ENCODE results near the gene NCAM2.

The NCAM2 gene

GRCh38 chr21:21309510-21309909 is 311.3 kb downstream of the NCAM2 start:
- H3K4me3 Mint-ChIP-seq, result no peak overlapping the region
- ATAC-seq (no peak), DNase-seq (no peak)
- H3K27me3 Mint-ChIP-seq, result no peaks in the 10 kb centered on the region
- H3K4me1 Mint-ChIP-seq, result no peaks in the 10 kb centered on the region
- H3K27ac Mint-ChIP-seq, result no peak overlapping the region
- peaks cover 0 to 13% of the 10 kb centered on the region in 2 donors for H3K9me3 Mint-ChIP-seq

GRCh38 chr21:21324297-21324696 is 326.1 kb downstream of the NCAM2 start:
- Mint-ChIP-seq H3K4me1 (no peaks in the 10 kb centered on the region), H3K4me3 (no peak overlapping the region), H3K27ac (no peak overlapping the region), H3K9me3 (no peaks in the 10 kb centered on the region), H3K27me3 (no peaks in the 10 kb centered on the region)
- no peak for ATAC-seq
- DNase-seq, result no peak

GRCh38 chr21:21332492-21332891 is 334.3 kb downstream of the NCAM2 start:
- no peaks in the 10 kb centered on the region for H3K9me3 Mint-ChIP-seq
- DNase-seq (no peak), ATAC-seq (no peak)
- no peaks in the 10 kb centered on the region for H3K4me1 Mint-ChIP-seq
- no peak overlapping the region for H3K4me3 Mint-ChIP-seq
- H3K27ac Mint-ChIP-seq, result no peak overlapping the region
- H3K27me3 Mint-ChIP-seq, result no peaks in the 10 kb centered on the region

DNA sequence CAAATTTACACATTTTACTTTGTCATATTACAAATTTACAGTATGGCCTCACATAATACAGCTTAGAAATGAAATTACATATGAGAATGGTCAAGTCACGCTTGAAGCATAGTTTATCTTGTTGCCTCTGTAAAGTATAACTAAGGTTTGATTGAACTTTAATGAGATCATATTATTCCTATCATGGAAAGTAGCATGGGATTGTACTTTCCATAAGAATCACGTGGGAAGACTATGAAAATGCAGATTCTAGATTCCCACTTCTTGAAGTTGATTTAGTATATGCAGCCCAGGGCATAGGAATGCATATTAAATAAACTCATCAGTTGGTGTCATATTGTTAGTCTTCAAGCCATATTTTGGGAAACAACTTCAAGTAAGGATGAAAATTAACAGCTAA is 342.8 kb downstream of the NCAM2 start:
- Mint-ChIP-seq H3K9me3 (peaks cover 13% of the 10 kb centered on the region in 2 donors), H3K4me3 (no peak overlapping the region), H3K27me3 (no peaks in the 10 kb centered on the region), H3K27ac (no peak overlapping the region), H3K4me1 (no peaks in the 10 kb centered on the region)
- no peak for ATAC-seq
- no peak for DNase-seq

DNA sequence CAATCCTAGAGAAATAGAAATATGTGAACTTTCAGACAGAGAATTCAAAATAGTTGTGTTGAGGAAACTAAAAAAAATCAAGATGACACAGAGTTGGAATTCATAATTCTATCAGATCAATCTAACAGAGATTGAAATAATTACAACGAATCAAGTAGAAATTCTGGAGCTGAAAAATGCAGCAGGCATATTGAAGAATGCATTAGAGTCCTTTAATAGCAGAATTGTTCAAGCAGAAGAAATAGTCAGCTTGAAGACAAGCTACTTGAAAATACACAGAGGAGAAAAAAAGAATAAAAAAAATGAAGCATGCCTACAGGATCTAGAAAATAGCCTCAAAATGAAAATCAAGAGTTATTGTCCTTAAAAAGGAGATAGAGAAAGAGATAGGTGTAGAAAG is 347.1 kb downstream of the NCAM2 start:
- ATAC-seq (no peak), DNase-seq (no peak)
- Mint-ChIP-seq H3K4me1 (no peaks in the 10 kb centered on the region), H3K9me3 (peaks cover 30% of the 10 kb centered on the region in 2 donors), H3K27me3 (no peaks in the 10 kb centered on the region), H3K27ac (no peak overlapping the region), H3K4me3 (no peak overlapping the region)

DNA sequence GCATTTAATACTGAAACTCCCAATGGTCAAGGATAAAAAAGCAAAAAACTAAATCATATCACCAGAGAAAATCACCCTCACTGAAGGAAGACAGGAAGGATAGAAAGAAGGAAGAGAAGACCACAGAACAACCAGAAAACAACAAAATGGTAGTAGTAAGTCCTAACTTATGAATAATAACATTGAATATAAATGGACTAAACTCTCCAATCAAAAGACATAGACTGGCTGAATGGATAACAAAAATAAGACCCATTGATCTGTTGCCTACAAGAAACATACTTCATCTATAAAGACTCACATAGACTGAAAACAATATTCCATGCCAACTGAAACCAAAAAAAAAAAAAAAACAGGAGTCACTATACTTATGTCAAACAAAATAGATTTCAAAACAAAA is 347.7 kb downstream of the NCAM2 start:
- Mint-ChIP-seq H3K27me3 (no peaks in the 10 kb centered on the region), H3K9me3 (peaks cover 30% of the 10 kb centered on the region in 2 donors), H3K27ac (no peak overlapping the region), H3K4me1 (no peaks in the 10 kb centered on the region), H3K4me3 (no peak overlapping the region)
- ATAC-seq (no peak), DNase-seq (no peak)

GRCh38 chr21:21366277-21366676 is 368.1 kb downstream of the NCAM2 start:
- H3K9me3 Mint-ChIP-seq, result peaks cover 0 to 14% of the 10 kb centered on the region in 2 donors
- no peak for DNase-seq
- no peak overlapping the region for H3K27ac Mint-ChIP-seq
- no peak overlapping the region for H3K4me3 Mint-ChIP-seq
- H3K4me1 Mint-ChIP-seq, result no peaks in the 10 kb centered on the region
- no peak for ATAC-seq
- H3K27me3 Mint-ChIP-seq, result no peaks in the 10 kb centered on the region

DNA sequence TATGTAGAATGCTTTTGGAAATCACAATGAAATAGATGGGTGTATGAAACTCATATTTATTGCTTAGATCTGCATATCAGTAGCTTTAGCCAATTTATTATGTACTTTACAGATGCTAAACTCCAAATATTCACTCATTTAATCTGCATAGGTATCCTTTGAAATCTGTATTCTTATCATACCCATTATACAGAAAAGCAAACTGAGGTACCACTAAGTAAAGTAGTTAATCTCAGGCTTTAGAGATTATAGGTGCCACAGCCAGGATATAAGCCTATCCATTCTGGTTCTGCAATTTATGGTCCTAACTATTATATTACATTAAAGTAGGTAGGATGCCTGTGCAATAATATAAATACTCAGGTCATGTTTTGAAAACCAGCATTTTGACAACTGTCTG is 369.4 kb downstream of the NCAM2 start:
- H3K27me3 Mint-ChIP-seq, result no peaks in the 10 kb centered on the region
- H3K4me3 Mint-ChIP-seq, result no peak overlapping the region
- DNase-seq (no peak), ATAC-seq (no peak)
- no peaks in the 10 kb centered on the region for H3K4me1 Mint-ChIP-seq
- H3K27ac Mint-ChIP-seq, result no peak overlapping the region
- peaks cover 0 to 11% of the 10 kb centered on the region in 2 donors for H3K9me3 Mint-ChIP-seq

DNA sequence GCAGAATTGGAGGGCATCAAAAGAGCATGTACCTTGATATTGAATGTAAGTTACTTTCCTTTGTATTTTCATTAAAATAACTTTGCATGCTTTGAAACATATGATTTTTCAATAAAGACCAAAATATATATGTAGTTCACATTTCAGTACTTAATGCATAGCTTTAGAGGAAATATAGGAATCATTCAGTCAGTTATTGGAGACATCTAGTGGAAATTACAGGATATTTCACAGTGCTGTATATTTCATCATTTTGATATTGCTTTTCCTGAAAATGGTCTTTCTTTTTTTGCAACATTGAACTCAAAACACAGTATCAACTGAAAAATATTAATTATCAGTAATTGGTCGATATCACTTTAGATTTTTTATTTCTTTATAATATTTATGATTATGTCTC is 375.8 kb downstream of the NCAM2 start:
- no peak overlapping the region for H3K4me3 Mint-ChIP-seq
- H3K9me3 Mint-ChIP-seq, result peaks cover 0 to 1% of the 10 kb centered on the region in 2 donors
- DNase-seq, result no peak
- no peaks in the 10 kb centered on the region for H3K4me1 Mint-ChIP-seq
- H3K27ac Mint-ChIP-seq, result no peak overlapping the region
- ATAC-seq, result no peak
- no peaks in the 10 kb centered on the region for H3K27me3 Mint-ChIP-seq

DNA sequence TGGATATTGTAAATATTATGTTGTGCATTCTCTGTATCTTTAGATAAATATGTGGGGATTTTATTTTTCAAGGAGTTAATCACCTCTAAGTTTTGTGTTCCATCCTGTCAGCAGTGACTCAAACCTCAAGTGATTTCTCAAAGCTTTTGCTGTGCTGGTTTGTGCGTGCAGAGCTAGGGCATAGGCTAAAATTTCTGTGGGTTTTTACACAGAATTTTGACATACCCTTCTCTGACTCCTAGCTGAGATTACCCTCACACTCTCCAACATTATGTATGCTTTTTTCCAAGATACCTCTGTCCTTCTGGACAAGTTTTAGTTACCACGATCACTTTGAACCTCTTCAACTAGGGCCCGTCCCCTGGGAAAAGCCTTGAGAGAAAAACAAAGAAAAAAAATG is 384.9 kb downstream of the NCAM2 start:
- no peak for ATAC-seq
- Mint-ChIP-seq H3K27ac (no peak overlapping the region), H3K4me1 (no peaks in the 10 kb centered on the region), H3K9me3 (peaks cover 6% of the 10 kb centered on the region in 2 donors), H3K4me3 (no peak overlapping the region), H3K27me3 (no peaks in the 10 kb centered on the region)
- no peak for DNase-seq

- Mint-ChIP-seq H3K4me1 (no peaks in the 10 kb centered on the region), H3K4me3 (no peak overlapping the region), H3K27ac (no peak overlapping the region), H3K27me3 (no peaks in the 10 kb centered on the region), H3K9me3 (peaks cover 6 to 19% of the 10 kb centered on the region in 2 donors)
- DNase-seq (no peak), ATAC-seq (no peak)
Observed at GRCh38 chr21:21384977-21385376, 386.8 kb downstream of the NCAM2 start.

DNA sequence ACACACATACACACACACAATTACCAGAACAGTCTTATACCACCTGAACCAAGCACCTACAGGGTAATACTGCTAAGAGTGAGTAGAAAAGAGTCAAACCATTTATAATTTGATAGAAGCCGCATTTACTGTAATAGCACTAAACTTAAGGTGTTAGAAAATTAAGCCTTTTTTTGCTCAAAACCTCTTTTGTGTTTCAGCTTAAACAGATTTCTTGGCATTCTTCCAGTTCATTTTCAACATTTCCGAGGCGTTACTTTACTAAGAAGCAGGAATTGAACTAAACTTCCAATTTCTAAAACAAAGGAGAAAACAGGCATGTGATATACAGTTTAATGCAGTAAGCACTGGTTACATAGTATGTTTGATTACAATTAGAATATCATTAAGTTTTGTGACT is 387.2 kb downstream of the NCAM2 start:
- H3K27me3 Mint-ChIP-seq, result no peaks in the 10 kb centered on the region
- DNase-seq, result no peak
- ATAC-seq, result no peak
- no peak overlapping the region for H3K27ac Mint-ChIP-seq
- H3K4me3 Mint-ChIP-seq, result no peak overlapping the region
- no peaks in the 10 kb centered on the region for H3K4me1 Mint-ChIP-seq
- H3K9me3 Mint-ChIP-seq, result peaks cover 6 to 19% of the 10 kb centered on the region in 2 donors

- H3K4me1 Mint-ChIP-seq, result no peaks in the 10 kb centered on the region
- DNase-seq (no peak), ATAC-seq (no peak)
- H3K27ac Mint-ChIP-seq, result no peak overlapping the region
- H3K9me3 Mint-ChIP-seq, result peaks cover 0 to 19% of the 10 kb centered on the region in 2 donors
- H3K27me3 Mint-ChIP-seq, result no peaks in the 10 kb centered on the region
- no peak overlapping the region for H3K4me3 Mint-ChIP-seq
Observed at GRCh38 chr21:21387916-21388315, 389.7 kb downstream of the NCAM2 start.

DNA sequence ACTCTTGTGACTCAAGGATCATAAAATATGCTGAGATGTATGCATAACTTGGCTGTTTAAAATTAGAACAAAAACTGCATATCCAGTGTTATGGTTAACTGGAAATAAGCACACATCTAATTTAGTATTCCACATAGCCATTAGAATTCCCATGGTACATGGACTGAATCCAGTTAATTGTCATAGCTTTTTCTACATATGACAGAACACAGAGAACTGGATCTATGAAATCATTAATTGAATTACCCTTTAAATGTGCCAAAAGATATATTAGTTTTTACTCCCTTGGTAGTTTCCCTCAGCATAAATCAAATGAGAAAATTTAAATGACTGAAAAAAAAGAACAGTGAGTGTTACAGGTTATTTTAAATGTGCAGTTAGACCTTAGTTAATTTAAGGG is 395.9 kb downstream of the NCAM2 start:
- DNase-seq (no peak), ATAC-seq (no peak)
- Mint-ChIP-seq H3K27me3 (no peaks in the 10 kb centered on the region), H3K9me3 (peaks cover 0 to 22% of the 10 kb centered on the region in 2 donors), H3K27ac (no peak overlapping the region), H3K4me3 (no peak overlapping the region), H3K4me1 (no peaks in the 10 kb centered on the region)

GRCh38 chr21:21396424-21396823 is 398.2 kb downstream of the NCAM2 start:
- DNase-seq, result no peak
- Mint-ChIP-seq H3K4me3 (no peak overlapping the region), H3K9me3 (peaks cover 0 to 14% of the 10 kb centered on the region in 2 donors), H3K27me3 (no peaks in the 10 kb centered on the region), H3K27ac (no peak overlapping the region), H3K4me1 (no peaks in the 10 kb centered on the region)
- ATAC-seq, result no peak

DNA sequence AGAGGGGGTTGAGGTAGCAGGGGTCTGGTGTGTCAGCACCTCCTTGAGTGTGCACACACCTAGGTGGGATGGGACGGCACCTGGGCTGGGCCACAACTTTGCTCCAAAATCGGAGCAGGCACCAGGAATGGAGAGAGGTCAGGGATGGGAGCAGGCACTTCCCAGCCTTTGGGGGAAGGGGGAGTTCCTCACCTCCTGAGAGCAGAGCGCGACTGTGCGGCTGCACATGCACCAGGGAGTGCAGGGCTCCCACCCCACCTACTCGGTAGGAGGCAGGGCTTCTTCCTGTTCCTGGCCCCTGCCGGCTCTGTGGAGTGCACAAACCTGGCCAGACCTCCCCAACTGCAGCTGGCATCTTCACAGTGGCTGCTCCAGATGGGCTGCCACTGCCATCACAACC is 399.3 kb downstream of the NCAM2 start:
- no peak overlapping the region for H3K27ac Mint-ChIP-seq
- H3K27me3 Mint-ChIP-seq, result no peaks in the 10 kb centered on the region
- no peaks in the 10 kb centered on the region for H3K4me1 Mint-ChIP-seq
- DNase-seq (no peak), ATAC-seq (no peak)
- no peak overlapping the region for H3K4me3 Mint-ChIP-seq
- H3K9me3 Mint-ChIP-seq, result peaks cover 0 to 18% of the 10 kb centered on the region in 2 donors

DNA sequence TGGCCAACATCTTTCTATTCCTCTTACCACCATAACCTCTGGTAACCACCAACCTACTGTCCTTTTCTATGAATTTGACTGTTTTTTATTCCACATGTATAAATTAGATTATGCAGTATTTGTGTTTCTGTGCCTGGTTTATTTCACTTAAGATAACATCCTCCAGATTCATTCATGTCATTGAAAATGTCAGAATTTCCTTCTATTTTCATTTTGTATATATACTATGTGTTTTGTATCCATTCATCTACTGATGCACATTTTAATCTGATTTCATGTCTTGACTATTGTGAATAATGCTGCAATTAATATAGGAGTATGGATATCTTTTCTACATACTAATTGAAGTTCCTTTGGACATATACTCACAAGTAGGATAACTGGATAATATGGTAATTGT is 403.2 kb downstream of the NCAM2 start:
- Mint-ChIP-seq H3K9me3 (peaks cover 0 to 13% of the 10 kb centered on the region in 2 donors), H3K27ac (no peak overlapping the region), H3K4me3 (no peak overlapping the region), H3K4me1 (no peaks in the 10 kb centered on the region), H3K27me3 (no peaks in the 10 kb centered on the region)
- ATAC-seq, result no peak
- no peak for DNase-seq

Data from stimulated activated naive CD8-positive, alpha-beta T cell treated with anti-CD3 and anti-CD28 coated beads, Interleukin-15, amount 100 ng/mL, for 72 hours (primary cell).